Measurements from ENCODE around the gene NUDT4.

- TF ChIP-seq CTCF (IDR thresholded peaks at IDR 0.05) (no peak), POLR2A (IDR thresholded peaks at IDR 0.05) (no peak)
Measured at GRCh38 chr12:93393425-93393824, 15.7 kb downstream of the NUDT4 start.

All from Peyer's patch (tissue), 4 donors.